HEK293 (cell line): ENCODE data around the gene ADD1.

ENCODE experiments used
- PATZ1 ChIP-seq: fragments of 450-650 bp; formaldehyde crosslinking; IDR thresholded peaks from 2 replicates; pipeline ENCODE4 v1.5.1; 2016; ENCODE audit warnings: missing biosample characterization, missing genetic modification characterization
- ZNF138 ChIP-seq: fragments of 450-650 bp; formaldehyde crosslinking; IDR thresholded peaks from 2 replicates; pipeline ENCODE4 v1.5.1; 2016; ENCODE audit warnings: missing biosample characterization, missing genetic modification characterization, borderline replicate concordance
- ZNF501 ChIP-seq: fragments of 450-650 bp; formaldehyde crosslinking; IDR thresholded peaks from 2 replicates; pipeline ENCODE4 v1.5.1; 2016; ENCODE audit warnings: missing biosample characterization, missing genetic modification characterization
- TF ChIP-seq, protein P1 (sequence below): fragments of 450-650 bp; formaldehyde crosslinking; IDR thresholded peaks from 2 replicates; pipeline ENCODE4 v1.5.1; 2016; ENCODE audit warnings: missing biosample characterization, missing genetic modification characterization

DNA sequence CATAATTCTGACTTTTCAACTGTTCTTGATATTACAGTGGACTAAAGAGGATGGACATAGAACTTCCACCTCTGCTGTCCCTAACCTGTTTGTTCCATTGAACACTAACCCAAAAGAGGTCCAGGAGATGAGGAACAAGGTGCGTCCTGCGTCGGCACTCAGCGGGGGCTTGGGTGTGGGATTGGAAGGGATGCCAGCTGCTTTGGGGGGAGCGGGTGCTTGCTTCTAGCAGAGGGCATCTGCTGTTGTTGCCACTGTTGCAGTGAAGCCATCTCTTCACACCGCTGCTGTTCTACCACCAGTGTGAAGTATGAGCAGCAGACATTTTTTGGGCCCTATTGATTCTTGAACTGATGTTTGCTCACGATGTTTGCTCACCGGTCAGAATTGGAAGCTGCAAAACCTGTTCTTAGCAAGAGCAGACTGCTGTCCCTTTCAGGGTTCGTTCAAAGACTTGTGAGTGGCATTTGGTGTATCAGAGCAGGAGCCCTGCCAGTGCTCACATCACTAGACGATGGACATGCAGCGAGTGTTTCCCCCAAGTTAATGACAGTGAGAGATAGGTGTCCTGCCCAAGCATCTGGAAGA, 64.2 kb downstream of the ADD1 start:
- TF ChIP-seq ZNF138 (tag by site-specific recombination) = no peak
- TF ChIP-seq ZNF501 = no peak
- TF ChIP-seq PATZ1 (tag by site-specific recombination) = no peak
- TF ChIP-seq, protein P1, sequence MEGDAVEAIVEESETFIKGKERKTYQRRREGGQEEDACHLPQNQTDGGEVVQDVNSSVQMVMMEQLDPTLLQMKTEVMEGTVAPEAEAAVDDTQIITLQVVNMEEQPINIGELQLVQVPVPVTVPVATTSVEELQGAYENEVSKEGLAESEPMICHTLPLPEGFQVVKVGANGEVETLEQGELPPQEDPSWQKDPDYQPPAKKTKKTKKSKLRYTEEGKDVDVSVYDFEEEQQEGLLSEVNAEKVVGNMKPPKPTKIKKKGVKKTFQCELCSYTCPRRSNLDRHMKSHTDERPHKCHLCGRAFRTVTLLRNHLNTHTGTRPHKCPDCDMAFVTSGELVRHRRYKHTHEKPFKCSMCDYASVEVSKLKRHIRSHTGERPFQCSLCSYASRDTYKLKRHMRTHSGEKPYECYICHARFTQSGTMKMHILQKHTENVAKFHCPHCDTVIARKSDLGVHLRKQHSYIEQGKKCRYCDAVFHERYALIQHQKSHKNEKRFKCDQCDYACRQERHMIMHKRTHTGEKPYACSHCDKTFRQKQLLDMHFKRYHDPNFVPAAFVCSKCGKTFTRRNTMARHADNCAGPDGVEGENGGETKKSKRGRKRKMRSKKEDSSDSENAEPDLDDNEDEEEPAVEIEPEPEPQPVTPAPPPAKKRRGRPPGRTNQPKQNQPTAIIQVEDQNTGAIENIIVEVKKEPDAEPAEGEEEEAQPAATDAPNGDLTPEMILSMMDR (tag by site-specific recombination) = no peak
